GM12875 (cell line): ENCODE measurements around the gene SLC25A26.

Experiments used
- H3K4me3 ChIP-seq: one replicate; pipeline ENCODE4 v1.5.1; 2011; ENCODE audit warnings: low read depth, low read length, control low read depth
- TF ChIP-seq, protein P1 (sequence below): IDR thresholded peaks from 2 replicates; pipeline ENCODE4 v1.5.1; 2011; ENCODE audit warnings: low read depth, mild to moderate bottlenecking, control low read depth, inconsistent platforms, low read length, moderate library complexity, borderline replicate concordance; ENCODE audit not compliant: insufficient read depth

SLC25A26 gene

DNA sequence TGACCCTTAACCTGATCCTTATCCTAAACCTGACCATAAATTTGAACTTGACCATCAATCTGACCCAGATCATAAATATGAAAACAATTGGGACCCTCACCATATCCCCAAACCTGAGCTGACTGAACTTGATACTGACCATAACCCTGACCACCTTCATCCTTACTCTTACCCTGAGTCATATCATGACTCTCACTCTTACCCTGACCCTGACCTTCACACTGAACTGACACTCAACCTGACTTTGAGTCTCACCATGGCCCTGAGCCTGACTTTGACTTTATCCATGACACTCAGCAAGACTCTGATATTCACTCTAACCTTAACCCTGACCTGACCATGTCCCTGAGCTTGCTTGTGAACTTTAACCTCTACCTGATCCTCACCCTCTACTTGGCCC is 34.3 kb upstream of the SLC25A26 start:
- TF ChIP-seq, protein P1, sequence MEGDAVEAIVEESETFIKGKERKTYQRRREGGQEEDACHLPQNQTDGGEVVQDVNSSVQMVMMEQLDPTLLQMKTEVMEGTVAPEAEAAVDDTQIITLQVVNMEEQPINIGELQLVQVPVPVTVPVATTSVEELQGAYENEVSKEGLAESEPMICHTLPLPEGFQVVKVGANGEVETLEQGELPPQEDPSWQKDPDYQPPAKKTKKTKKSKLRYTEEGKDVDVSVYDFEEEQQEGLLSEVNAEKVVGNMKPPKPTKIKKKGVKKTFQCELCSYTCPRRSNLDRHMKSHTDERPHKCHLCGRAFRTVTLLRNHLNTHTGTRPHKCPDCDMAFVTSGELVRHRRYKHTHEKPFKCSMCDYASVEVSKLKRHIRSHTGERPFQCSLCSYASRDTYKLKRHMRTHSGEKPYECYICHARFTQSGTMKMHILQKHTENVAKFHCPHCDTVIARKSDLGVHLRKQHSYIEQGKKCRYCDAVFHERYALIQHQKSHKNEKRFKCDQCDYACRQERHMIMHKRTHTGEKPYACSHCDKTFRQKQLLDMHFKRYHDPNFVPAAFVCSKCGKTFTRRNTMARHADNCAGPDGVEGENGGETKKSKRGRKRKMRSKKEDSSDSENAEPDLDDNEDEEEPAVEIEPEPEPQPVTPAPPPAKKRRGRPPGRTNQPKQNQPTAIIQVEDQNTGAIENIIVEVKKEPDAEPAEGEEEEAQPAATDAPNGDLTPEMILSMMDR, result no peak
- H3K4me3 ChIP-seq, result no peak overlapping the region

DNA sequence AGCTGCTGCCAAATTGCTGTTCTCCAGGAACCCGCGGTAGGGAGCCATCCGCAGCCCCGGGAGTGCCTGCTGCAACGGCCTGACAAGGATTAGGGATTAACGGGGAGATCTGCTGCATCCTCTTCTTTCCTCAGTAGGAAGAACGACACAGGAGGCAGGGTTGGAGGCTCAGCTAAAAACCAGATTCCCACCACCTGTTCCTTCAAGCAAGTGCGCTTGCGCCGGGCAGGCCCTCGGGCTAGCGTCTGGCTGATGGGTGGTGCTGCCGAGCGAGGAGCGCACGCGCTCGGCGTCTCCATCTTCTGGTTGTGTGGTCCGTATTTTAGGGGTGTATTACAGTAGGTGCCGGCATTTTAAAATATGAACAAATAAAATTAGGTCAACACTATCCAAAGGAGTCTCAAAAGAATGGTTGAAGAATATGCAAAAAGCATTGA is 25.4 kb upstream of the SLC25A26 start:
- TF ChIP-seq, protein P1, result no peak
- H3K4me3 ChIP-seq, result no peak overlapping the region

DNA sequence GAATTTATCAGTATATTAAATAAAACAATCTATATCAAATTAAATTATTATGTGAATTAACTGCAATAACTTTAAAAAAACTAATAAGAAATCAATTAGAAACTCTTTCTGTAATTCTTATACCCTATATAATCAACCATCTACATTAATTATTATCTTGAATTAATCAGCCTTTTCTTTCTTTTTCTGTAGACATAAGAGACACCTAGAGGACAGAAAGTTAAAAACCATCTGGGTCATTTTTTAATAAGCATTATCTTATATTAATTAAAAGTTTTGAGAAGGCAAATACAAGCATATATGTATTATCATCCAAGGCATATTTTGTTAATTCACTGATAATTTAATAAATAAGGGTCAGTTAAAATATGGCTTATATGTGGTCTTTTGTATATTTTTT is 24.2 kb upstream of the SLC25A26 start:
- no peak overlapping the region for H3K4me3 ChIP-seq
- TF ChIP-seq, protein P1, result no peak

DNA sequence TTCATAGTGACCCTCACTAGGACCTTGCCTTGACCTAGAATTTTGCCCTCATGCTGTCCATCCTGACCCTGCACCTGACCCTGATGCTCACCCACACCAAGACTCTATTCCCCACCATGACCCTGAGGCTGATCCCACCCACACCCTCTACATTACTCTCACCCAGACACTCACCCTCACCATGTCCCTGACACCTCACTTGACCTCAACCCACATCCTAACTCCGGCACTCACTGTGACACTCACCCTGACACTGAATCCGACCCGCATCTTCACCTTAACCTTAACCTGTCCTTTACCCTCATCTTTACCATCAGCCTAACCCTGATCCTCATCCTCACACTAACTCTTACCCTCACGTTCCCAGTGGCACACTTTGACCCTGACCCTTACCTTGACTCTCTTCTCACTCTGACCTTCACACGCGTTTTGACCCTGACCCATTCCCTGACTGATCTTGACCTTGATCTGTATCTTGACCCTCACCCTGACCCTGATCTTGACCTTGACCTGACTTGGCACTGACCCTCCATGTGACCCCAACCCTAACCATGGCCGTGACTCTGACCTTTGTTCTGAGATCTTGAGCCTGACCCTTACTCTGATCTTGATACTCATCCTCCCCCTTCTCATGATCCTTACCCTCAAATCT is 22.2 kb upstream of the SLC25A26 start:
- H3K4me3 ChIP-seq, result no peak overlapping the region
- TF ChIP-seq, protein P1, result no peak

DNA sequence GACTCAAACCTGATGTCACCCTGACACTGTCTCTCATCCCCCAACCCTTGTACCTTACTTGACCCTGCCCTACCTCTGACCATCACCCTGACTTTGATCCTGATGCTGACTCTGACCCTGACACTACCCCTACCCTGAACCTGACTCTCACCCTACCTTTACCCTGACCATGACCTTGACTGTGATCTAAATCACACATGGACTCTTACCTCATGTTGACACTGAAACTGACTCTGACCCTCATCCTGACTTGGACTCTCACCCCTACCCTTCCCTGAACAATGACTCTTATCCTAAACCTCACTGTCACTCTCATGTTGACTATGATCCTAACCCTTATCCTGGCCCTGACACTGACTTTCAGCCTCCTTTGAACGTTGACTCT is 21.7 kb upstream of the SLC25A26 start:
- TF ChIP-seq, protein P1, result no peak
- H3K4me3 ChIP-seq, result no peak overlapping the region

DNA sequence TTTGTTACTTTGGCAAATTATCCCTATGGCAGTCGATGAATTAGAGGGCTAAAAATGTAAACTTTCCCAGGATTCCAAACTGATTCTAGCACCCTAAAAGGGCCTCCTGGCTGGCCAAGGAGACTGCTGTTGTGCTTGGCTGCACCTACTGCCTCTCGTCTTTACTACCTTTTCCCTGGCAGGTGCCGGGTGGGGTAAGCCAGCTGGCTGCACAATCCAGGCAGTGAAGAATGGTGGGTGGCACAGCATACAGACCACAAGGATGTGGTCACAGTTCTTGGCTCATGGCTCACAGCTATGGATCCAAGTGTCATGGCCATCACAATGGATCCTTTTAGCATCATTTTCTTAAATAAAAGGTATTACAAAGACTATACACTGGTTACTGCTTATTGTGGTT is 20.7 kb upstream of the SLC25A26 start:
- TF ChIP-seq, protein P1, result no peak
- no peak overlapping the region for H3K4me3 ChIP-seq

DNA sequence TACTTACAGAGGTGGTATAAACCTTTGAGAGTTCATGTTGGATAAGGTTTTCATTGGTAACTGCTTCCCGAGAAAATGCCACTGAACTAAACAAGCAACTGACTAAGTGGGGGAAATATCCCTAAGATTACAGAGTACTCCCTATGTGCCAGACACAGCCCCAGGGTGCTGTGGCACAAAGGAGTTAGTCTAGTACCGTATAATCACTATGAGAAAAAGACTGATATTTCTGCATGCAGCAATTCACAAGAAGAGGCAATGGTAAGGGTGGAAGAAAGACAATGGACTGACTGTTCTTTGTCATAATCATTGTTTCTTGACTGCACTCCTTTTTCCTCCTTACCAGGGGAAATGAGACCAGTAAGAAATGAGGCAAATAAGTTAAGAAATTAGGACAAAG is 20.0 kb upstream of the SLC25A26 start:
- no peak overlapping the region for H3K4me3 ChIP-seq
- TF ChIP-seq, protein P1, result no peak
